RWPE1 (cell line): Measurements from ENCODE around the gene HMOX1.
A peak's percentile ranks its signal among the peaks of the same experiment; 100 is the strongest.

Source experiments
- CTCF ChIA-PET: fragments of 350-600 bp; sonication (Branson Sonifier 250); formaldehyde crosslinking; extraction: SDS; loops from one replicate; lab custom pipeline; 2021; lab: Yijun Ruan, JAX
- POLR2A ChIA-PET: fragments of 400-600 bp; formaldehyde crosslinking; extraction: SDS; loops from one replicate; lab custom pipeline; 2020; ENCODE audit warnings: antibody characterized with exemption; ENCODE audit not compliant: low non-redundant PET; lab: Yijun Ruan, JAX
- DNase-seq: peaks from one replicate; pipeline ENCODE4 v3.0.0; 2012; ENCODE audit warnings: low spot score
- H3K27ac ChIP-seq: fragments of 450-650 bp; 2 replicates; pipeline ENCODE4 v1.5.1; 2017
- CTCF ChIP-seq: fragments of 450-650 bp; conservative IDR thresholded peaks from 2 replicates; pipeline ENCODE4 v1.5.1; 2017; ENCODE audit warnings: low read depth, mild to moderate bottlenecking

The HMOX1 gene

GRCh38 chr22:35337932-35338331, 43.0 kb upstream of the HMOX1 start:
- CTCF ChIA-PET = no interaction called here
- no peak for DNase-seq
- no peak for TF ChIP-seq CTCF

GRCh38 chr22:35341090-35341874, 39.6 kb upstream of the HMOX1 start:
- TF ChIP-seq CTCF = no peak
- no peak for DNase-seq
- ChIA-PET CTCF (no interaction called here), POLR2A (interaction anchor here (0.5 kb wide), 1 partner anchor 39 kb away, joined by 3 read pairs; no protein-coding TSS in a partner anchor)
- peak overlapping the region; percentile 48 for H3K27ac ChIP-seq

More at GRCh38 chr22:35337932-35338331, 43.0 kb upstream of the HMOX1 start:
- H3K27ac ChIP-seq = peak overlapping the region; percentile 18; the same call in 1 of the 2 replicates
- POLR2A ChIA-PET = no interaction called here

- no peak for DNase-seq
- H3K27ac ChIP-seq = peak overlapping the region; percentile 48
- ChIA-PET POLR2A (no interaction called here), CTCF (no interaction called here)
- no peak for TF ChIP-seq CTCF
Observed at GRCh38 chr22:35342390-35342789, 38.5 kb upstream of the HMOX1 start.

- no peak overlapping the region for H3K27ac ChIP-seq
- DNase-seq = no peak
- ChIA-PET POLR2A (no interaction called here), CTCF (interaction anchor here (0.6 to 0.7 kb wide), 2 partner anchors 288 to 639 kb away, joined by 3 read pairs; no protein-coding TSS in a partner anchor)
- no peak for TF ChIP-seq CTCF
Observed at GRCh38 chr22:35343664-35344550, 37.0 kb upstream of the HMOX1 start.

GRCh38 chr22:35344956-35345690, 35.8 kb upstream of the HMOX1 start:
- POLR2A ChIA-PET = no interaction called here
- no peak overlapping the region for H3K27ac ChIP-seq
- no peak for TF ChIP-seq CTCF
- no peak for DNase-seq
- CTCF ChIA-PET = interaction anchor here (0.7 kb wide), 1 partner anchor 287 kb away, joined by 3 read pairs; no protein-coding TSS in a partner anchor
